ENCODE measurements around the gene RPL12. TPM values are rescaled to one million over a fixed set of nuclear protein-coding genes. Genes with fewer than 3 reads are reported as not detected.

RPL12 gene
- total and polyA plus RNA-seq, 9 of the 15 experiments (the other 6 are each of a cell fraction or from before 2014, with no cell fraction given): 1,614 to 4,558 (median 2,531) TPM

GRCh38 chr9:127447416-127448111 is 3.6 kb downstream of the RPL12 start:
- in situ Hi-C loops (cut with MboI) (no loop called here), intact Hi-C loops (cut with micrococcal nuclease) (no loop called here)
- Histone ChIP-seq H4K20me1 (replicated peaks; ENCODE audit: control insufficient read depth, insufficient read depth, low read length) (peaks cover 35% of the 10 kb centered on the region), H3K4me1 (replicated peaks in 1 of 2; ENCODE audit: control insufficient read depth in 2 of 2, insufficient read depth in 2 of 2, low read length in 2 of 2) (peaks cover 15 to 16% of the 10 kb centered on the region in 2 experiments; a peak in 4 of 5 replicates), H3K9me1 (ENCODE audit: control insufficient read depth, insufficient read depth, low read length) (no peaks in the 10 kb centered on the region), H3K27me3 (ENCODE audit: control insufficient read depth in 2 of 2, insufficient read depth in 2 of 2, low read length in 2 of 2) (no peaks in the 10 kb centered on the region), H3K9me3 (replicated peaks; ENCODE audit: control insufficient read depth, insufficient read depth, low read depth, low read length) (peaks cover 12% of the 10 kb centered on the region), H3K4me2 (ENCODE audit: insufficient read depth, low read length) (peak overlapping the region; percentile 100; the same call in 1 of the 2 replicates), H3K9ac (ENCODE audit: insufficient read depth in 1 of 2, low read depth in 2 of 2, low read length in 2 of 2) (no peak overlapping the region), H3K27ac (ENCODE audit: extremely low read depth, low read depth, low read length) (peak overlapping the region; percentile 82; the same call in 2 of the 3 replicates), H3K4me3 (peak overlapping the region; percentile 78; the same call in 1 of the 2 replicates), H3K36me3 (ENCODE audit: control insufficient read depth, insufficient read depth, low read length) (peaks cover 79% of the 10 kb centered on the region), H2AFZ (ENCODE audit: low read depth, low read length) (no peak overlapping the region), H3K79me2 (ENCODE audit: control insufficient read depth, insufficient read depth, low read length) (peaks cover 59% of the 10 kb centered on the region)
- 80% methylated on average over 6 of the region's 7 CpGs for WGBS (ENCODE audit: insufficient coverage, low coverage, missing lambda C conversion rate)
- BruUV-seq (replicated peaks): no TSS peak
- CTCF ChIA-PET (ENCODE audit: low intra/inter-chr PET ratio): no interaction called here
- POLR2A ChIA-PET: interaction anchor here (0.6 to 5.5 kb wide), 7 partner anchors 16 to 445 kb away, joined by 3 to 30 read pairs (median 3); partner anchors contain the start of gene ZNF79
- ATAC-seq: no peak
- DNase-seq (ENCODE audit: extremely low read depth in 1 of 4, low spot score in 3 of 4): peak in 3 of 4 experiments; percentile 27 to 45 (median 35)
- FAIRE-seq: no peak
- TF ChIP-seq POLR2AphosphoS2 (IDR thresholded peaks at IDR 0.05; ENCODE audit: low read length): 0 out of 2 replicates have a peak, but pooled peaks have one; percentile 18
- peak; percentile 49 for TF ChIP-seq RBFOX2 (IDR thresholded peaks at IDR 0.05; ENCODE audit: low read depth, low read length)
- TF ChIP-seq ATF1 (CRISPR knock-in tag; IDR thresholded peaks at IDR 0.05): no peak
- TF ChIP-seq ATF1 (tag; IDR thresholded peaks at IDR 0.05): peak; percentile 86
- TF ChIP-seq ATF3 (IDR thresholded peaks at IDR 0.05): peak; percentile 88
- no peak for TF ChIP-seq ATF3 (CRISPR knock-in tag; conservative IDR thresholded peaks at IDR 0.05)
- peak; percentile 57; the same call in 1 of the 2 replicates for TF ChIP-seq ZBTB33 (CRISPR knock-in tag; IDR thresholded peaks at IDR 0.05)
- no peak for TF ChIP-seq E2F4 (CRISPR knock-in tag; IDR thresholded peaks at IDR 0.05; ENCODE audit: low read depth)
- peak; percentile 66 for TF ChIP-seq CREM (IDR thresholded peaks at IDR 0.05; ENCODE audit: low read depth)
- TF ChIP-seq POLR2AphosphoS5 (IDR thresholded peaks at IDR 0.05; ENCODE audit: control insufficient read depth, insufficient read depth, low read depth, low read length): 0 out of 2 replicates have a peak, but pooled peaks have one; percentile 10
- TF ChIP-seq FOSL1 (tag; conservative IDR thresholded peaks at IDR 0.05): no peak
- TF ChIP-seq FOXA3 (CRISPR knock-in tag; conservative IDR thresholded peaks at IDR 0.05 in 1 of 2, IDR thresholded peaks at IDR 0.05 in 1 of 2): no peak
- TF ChIP-seq RBM34 (IDR thresholded peaks at IDR 0.05; ENCODE audit: borderline replicate concordance, insufficient read depth, low read length): no peak
- peak in 1 of 3 experiments; percentile 55 for TF ChIP-seq YY1 (IDR thresholded peaks at IDR 0.05; ENCODE audit: borderline replicate concordance in 1 of 3, control insufficient read depth in 1 of 3, extremely low read depth in 1 of 3, insufficient read depth in 3 of 3, insufficient read length in 1 of 3, insufficient replicate concordance in 2 of 3, low read depth in 1 of 3, low read length in 2 of 3)
- TF ChIP-seq CREB1 (IDR thresholded peaks at IDR 0.05): peak; percentile 46; the same call in 1 of the 2 replicates
- TF ChIP-seq CREB1 (CRISPR knock-in tag; IDR thresholded peaks at IDR 0.05): 0 out of 2 replicates have a peak, but pooled peaks have one; percentile 51
- TF ChIP-seq ESRRA (IDR thresholded peaks at IDR 0.05; ENCODE audit: borderline replicate concordance, low read depth): no peak

Data from K562 (cell line).